Colon (tissue), 2 donors: ENCODE data around the gene EML3.
"Not testable (repeated sequence)": the region's sequence is repeated elsewhere in the genome, so short reads cannot be mapped to it uniquely, and the experiment has no call there.

Experiments
- FAIRE-seq: peaks from 2 replicates; lab custom pipeline; 2012; peaks lifted over from hg19 to GRCh38; lab: Jason Lieb, UNC
- donor health status: control.
- donor health status: control.

Gene EML3, protein sequence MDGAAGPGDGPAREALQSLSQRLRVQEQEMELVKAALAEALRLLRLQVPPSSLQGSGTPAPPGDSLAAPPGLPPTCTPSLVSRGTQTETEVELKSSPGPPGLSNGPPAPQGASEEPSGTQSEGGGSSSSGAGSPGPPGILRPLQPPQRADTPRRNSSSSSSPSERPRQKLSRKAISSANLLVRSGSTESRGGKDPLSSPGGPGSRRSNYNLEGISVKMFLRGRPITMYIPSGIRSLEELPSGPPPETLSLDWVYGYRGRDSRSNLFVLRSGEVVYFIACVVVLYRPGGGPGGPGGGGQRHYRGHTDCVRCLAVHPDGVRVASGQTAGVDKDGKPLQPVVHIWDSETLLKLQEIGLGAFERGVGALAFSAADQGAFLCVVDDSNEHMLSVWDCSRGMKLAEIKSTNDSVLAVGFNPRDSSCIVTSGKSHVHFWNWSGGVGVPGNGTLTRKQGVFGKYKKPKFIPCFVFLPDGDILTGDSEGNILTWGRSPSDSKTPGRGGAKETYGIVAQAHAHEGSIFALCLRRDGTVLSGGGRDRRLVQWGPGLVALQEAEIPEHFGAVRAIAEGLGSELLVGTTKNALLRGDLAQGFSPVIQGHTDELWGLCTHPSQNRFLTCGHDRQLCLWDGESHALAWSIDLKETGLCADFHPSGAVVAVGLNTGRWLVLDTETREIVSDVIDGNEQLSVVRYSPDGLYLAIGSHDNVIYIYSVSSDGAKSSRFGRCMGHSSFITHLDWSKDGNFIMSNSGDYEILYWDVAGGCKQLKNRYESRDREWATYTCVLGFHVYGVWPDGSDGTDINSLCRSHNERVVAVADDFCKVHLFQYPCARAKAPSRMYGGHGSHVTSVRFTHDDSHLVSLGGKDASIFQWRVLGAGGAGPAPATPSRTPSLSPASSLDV

DNA sequence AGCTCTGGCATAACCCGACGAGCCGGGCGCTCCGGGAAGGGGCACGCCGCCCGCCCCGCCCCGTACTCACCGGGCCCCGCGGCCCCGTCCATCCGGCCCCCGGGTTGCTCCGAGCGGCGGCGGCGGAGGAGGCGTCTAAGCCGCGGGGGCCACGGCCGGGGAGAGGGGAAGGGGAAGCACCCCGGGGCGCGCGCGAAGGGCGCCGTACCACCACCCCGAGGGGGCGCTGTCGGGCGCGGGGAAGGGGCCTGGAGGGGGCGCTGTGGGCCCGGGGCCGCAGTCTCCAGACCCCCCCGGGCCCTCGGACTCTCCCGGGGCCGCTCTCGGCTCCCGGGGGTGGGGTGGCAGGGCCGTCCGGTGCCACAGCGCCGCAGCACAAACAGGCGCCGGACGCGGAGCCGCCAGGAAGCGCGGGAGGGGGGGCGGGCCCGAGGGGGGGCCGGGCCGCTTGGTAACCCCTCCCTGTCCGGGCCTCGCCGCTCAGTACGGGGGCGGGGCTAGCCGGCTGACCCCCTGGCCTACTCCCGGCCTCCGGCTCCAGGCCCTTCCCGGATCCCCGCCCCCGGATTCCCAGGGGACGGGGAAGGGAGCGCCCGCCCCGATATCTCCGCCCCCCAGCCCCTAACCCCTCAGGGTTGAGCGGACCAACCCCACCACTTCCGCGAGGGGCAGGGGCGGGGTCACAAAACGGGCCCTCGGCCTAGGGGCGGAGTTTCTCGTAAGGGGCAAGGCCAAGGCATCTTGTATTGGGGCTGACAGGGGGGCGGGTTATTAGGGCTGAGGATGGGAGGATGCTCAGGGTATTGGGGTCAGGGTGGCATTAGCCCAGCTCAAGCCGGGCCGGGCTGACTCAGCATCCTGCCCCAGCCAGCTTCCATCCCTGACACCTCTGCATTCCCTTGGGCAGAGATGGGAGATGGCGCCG lies at the start of gene EML3, which contains the start of gene ROM1:
TSS of gene EML3 (minus strand) at position 410 of the 925 bp plus-strand sequence. CDS start at position 92, 318 bp downstream.
TSS of gene ROM1 (plus strand) at position 892 of the 925 bp plus-strand sequence. CDS start at position 917, 25 bp downstream.
- FAIRE-seq: no peak

DNA sequence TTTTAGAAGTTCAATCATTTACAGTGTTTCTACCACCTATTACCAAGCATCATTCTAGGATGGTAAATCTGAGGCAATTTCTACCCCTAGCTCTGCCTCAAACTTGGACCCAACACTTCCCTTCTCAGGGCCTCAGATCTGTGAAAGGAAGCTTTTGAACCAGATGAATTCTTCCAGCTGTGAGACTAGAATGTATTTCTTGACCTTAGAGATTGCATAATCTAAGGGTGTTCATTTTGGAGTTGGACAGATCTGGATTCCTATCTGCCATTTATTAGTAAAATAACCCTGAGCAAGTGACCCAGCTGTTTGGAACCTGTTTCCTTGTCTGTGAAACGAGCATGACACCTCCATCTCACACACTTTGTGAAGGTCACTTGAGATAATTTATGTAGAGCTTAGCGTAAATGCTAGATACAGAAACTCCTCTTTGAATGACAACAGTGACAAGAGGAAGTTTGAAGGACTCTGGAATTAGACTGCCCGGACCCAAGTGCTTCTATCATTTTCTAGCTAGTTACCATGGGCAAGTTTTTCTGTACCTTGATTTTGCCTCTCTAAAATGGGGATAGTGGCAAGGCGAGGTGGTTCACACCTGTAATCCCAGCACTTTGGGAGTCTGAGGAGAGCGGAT lies 44.3 kb upstream of the EML3 start:
- FAIRE-seq: no peak

DNA sequence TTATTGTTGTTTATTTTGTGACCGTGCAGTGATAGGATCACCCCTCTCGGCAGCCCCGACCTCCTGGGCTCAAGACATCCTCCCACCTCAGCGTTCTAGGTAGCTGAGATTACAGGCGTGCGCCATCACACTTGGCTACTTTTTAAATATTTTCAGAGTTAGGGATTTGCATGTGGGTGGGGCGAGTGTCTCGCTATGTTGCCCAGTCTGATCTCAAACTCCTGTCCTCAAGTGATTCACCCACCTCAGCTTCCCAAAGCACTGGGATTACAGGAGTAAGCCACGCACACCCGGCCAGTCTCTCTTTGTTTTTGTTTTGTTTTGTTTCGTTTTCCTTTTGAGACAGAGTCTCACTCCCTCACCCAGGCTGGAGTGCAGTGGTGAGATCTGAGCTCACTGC lies 41.7 kb upstream of the EML3 start:
- no peak for FAIRE-seq

DNA sequence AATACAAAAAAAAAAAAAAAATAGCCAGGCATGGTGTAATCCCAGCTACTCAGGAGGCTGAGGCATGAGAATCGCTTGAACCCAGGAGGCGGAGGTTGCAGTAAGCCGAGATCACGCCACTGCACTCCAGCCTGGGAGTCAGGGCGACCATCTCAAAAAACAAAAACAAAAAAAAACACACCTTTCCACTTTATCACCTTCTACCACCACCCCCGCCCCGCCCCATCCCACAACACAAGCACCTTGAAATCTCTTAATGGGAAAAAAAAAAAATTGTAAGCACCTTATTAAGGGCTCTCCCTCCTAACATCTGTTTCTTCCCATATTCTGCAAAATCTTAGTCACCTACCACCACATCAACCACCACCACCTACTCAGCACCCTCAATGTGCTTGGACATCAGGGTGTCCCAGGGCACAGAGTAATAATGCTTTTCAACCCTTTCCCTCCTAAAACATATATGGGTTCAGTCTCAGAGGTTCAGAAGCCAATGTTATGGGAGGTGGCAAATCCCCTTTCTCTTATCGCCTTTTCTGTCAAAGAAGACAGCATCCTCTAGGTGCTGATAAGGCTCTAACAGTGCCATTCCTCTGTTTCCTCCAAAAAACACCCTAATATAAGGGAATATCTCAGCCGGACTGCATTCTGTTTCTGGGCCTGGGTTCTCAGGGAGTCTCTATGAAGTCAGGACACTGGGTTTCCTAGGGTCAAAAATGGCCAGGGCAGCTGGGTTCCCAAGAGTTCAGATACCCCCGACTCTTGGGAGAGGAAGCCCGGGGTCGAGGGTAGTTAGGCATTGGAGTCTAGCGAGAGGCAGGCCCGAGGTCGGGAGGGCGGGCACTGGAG lies 39.8 kb upstream of the EML3 start:
- no peak for FAIRE-seq

DNA sequence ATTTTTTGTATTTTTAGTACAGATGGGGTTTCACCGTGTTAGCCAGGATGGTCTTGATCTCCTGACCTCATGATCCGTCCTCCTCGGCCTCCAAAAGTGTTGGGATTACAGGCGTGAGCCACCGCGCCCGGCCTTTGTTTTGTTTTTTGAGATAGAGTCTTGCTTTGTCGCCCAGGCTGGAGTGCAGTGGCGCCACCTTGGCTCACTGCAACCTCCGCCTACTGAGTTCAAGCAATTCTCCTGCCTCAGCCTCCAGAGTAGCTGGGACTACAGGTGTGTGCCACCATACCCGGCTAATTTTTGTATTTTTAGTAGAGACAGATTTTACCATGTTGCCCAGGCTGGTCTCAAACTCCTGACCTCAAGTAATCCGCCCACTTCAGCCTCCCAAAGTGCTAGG lies 37.7 kb upstream of the EML3 start:
- FAIRE-seq: not testable (repeated sequence)

DNA sequence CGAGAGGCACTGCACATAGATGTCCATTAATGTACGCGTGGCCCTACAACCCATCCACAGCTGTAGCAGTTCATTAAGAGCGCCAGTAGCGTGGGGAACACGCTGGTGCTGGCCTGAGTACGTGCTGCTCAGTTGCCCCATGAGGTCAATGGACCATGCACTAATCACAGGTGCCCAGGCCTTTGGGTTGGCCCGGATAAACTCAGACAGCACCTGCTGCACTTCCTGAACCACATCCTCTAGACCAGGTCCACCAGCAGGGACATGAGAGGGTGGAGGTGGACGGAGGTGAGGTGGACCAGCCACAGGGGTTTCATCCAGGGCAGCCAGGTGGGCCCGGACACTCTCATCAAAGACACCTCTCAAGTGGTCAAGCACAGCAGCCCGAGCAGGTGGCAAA lies 36.9 kb upstream of the EML3 start:
- no peak for FAIRE-seq

DNA sequence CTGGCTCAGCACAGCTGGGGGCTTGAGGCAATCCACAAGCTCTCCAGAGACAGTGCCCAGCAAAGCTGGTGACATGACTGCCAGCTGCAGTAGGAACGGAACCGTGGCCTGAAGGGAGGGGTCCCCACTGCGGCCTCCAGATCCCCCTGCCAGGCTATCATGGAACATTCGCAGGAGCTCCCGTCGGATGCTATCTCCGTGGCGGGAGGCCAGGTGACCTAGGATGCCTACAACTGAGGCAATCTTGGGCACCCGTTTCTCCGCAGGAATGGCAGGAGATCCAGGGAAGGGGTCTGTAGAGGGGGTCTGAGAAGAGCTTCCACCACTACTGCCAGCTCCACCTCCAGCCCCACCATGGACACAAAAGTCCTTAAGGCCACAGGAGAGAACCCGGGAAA lies 36.4 kb upstream of the EML3 start:
- no peak for FAIRE-seq

DNA sequence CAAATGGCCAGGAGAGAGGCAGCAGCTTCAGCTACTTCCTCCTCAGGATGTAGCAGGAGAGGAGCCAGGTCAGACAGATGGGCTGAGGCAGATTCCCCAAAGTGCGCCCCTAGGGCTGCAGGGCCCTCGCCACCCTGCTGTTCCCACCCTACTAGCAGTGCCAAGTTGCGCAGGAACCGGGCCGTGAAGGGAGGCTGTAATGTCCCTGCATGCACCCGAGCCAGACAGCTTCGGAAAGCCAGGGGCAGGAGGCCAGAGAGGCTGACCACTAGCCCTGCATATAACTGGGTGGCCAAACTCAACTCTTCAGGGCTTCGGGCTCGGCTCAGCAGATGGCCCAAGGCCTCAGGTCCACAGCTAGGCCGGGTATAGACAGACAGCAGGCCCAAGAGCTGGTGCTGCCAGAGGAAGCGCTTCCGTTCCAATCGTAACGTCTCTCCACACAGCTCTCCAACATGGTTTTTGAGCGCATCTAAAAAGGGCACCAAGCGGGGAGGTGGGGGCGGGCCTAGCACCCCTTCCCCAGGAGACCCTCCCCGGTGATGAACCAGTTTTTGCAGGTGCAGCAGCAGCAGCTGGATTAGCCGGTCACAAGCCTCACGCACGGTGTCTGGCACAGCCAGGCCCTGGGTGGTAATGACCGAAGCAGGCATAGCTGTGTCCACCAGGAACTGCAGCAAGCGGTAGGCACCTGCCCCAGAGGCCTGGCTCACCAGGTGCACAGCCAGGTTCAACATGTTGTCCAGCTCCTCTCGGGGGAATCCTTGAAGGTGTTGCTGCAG lies 35.8 kb upstream of the EML3 start:
- no peak for FAIRE-seq

DNA sequence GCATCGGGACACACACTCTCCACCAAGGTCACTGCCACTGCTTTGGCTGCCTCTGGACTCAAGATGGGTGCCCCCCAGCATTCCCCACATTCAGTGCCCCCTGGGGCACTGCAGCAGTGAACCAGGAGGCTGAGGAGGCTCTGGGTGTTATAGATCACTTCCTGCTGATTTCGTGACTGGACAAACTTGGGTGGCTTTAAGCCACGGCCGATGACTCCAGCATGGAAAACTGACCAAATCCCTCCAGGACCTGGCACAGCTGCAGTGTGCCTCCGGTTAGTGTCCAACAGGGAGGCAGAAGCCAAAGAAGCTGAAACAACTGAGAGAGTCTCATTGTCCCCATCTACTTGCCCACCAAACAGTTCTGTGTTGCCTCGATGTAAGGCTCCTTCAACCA lies 35.0 kb upstream of the EML3 start:
- FAIRE-seq: no peak

DNA sequence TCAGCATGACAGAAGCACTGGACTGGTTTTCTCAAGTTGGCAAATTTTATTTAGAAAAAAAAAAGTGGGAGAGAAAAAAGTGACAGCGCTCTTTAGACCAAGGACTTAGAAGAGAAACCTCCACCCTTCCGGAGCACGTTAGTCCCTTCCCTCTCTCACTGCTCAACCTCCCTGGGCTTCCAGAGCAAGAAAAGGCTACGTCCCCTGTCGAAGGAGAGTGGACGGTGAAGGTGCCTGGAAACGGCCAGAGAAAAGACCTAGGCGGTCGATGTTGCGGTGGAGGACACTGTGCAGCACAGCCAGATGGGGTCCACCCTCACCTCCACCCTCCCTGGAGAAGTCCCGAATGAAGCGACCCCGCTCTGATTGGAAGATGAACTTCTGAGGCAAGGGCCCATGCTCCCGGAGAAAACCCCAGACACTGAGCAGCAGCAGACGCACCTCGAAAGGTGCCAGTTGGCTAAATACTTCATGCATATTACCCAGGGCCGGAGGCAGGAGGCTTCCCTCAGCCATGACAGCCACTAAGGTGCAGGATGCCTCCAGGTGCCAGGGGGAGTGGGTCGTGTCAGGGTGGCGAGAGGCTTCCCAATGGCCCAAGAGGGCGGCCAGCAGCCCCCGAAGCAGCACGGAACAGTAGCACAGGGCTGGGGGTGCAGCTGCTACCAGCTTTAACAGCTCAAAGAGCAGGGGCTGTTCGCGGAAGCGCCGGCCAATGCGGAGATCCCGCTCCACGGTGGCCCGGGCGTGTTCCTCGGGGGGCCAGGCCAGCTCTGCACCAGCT lies 34.4 kb upstream of the EML3 start:
- FAIRE-seq: no peak

DNA sequence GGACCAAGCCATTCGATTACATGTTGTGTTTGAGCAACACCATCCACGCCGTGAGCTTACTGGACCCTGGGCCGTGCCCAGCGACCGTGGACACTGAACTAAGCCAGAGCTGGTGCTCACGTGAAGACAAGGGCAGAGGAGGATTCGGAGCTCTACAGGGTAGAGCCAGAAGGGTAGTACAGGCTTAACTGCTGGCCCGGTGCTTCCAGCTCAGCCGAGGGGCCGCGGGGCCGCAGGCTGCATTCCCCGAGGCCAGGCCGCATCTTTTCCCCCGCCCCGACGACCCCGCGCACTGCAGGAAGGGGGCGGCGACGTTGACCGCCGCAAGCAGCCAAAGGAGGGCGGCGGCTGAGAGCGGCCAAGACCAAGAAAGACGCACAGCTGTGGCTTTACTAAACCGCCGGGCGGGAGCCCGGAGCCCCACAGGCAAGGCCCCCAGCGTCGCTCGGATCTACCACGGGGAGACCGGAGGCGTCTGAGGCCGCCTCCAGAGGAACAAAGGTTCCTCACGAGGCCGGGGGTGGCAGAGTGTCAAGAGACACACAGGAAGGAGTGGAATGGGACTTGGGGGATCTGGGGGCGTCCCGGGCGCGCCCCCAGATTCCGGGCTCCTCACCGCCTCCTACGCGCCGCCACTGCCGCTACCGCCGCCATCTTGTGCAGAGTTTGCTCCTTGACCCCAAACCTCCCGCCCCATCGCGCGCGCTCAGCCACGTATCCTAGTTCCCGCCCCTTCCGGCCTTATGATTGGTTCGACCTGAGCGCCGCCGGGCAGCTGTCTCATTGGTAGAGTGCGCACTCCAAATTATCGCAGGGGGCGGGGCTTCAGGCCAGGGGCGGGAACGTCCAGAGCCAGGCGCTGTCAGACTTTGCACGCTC lies 33.6 kb upstream of the EML3 start, which contains the start of gene GANAB:
TSS of gene GANAB (minus strand) at position 668 of the 879 bp plus-strand sequence. CDS start at position 654, 14 bp downstream.
- peak; percentile 14 for FAIRE-seq

DNA sequence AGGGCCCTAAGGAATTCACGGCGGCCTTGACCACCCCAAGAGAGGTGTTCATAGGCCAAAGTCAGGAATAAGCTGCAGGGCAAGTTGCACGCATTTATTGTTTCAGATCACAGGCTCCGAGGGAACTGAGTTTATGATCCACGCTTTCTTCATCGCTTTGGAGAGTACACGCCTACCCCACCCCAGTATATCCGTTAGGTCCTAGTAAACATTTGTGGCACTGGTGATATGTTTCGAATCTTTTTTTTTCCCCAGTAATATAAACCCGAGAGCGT lies 33.0 kb upstream of the EML3 start:
- no peak for FAIRE-seq

DNA sequence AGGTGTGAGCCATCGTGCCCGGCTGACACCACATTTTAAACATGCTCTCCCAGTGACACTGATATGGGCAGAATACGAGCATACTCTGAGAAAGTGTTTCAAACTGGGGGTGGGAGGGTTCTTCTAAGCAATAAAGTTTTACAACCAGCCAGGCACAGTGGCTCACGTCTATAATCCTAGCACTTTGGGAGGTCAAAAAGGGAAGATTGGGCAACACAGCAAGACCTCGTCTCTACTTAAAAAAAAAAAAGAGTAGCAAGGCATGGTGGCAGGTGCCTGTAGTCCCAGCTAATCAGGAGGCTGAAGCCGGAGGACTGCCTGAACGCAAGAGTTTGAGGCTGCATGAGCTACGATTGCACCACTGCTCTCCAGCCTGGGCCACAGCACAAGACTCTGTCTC lies 31.6 kb upstream of the EML3 start:
- no peak for FAIRE-seq

DNA sequence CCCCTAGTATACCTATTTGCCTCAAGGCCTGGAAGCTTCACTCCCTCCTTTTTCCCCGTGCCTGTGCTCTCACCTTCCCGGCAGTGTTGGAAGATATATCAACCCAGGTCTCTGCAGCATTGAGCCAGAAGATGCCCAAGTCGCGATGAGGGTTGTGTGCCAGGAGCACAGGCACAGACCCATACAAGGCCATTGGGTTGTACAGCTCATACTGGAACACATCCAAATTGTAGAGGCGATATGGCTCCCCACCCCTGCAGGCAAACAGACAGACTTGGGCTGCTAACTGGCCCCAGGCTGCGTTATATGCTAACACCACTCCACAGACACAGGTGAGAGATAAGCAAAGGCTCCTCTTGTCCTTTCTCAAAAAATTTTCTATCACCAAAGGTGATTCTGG lies 19.9 kb upstream of the EML3 start:
- FAIRE-seq: no peak

DNA sequence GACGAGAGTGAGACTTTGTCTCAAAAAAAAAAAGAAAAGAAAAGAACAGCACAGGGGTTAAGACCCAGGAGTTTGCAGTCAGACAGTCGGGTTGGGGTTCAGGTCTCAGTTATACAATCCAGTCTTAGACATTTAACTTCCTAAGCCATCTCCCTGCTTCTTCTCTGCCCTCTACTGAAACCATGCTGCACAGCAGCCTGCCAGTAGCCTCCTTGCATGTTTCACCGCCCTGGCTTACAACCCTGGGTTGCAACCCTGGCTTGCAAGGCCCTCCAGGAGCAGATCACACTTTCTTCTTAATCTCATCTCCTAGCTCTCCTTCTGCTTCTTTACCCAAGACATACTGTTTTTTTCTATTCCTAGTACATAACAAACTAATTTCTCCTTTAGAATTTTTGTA lies 15.1 kb upstream of the EML3 start:
- FAIRE-seq: no peak

DNA sequence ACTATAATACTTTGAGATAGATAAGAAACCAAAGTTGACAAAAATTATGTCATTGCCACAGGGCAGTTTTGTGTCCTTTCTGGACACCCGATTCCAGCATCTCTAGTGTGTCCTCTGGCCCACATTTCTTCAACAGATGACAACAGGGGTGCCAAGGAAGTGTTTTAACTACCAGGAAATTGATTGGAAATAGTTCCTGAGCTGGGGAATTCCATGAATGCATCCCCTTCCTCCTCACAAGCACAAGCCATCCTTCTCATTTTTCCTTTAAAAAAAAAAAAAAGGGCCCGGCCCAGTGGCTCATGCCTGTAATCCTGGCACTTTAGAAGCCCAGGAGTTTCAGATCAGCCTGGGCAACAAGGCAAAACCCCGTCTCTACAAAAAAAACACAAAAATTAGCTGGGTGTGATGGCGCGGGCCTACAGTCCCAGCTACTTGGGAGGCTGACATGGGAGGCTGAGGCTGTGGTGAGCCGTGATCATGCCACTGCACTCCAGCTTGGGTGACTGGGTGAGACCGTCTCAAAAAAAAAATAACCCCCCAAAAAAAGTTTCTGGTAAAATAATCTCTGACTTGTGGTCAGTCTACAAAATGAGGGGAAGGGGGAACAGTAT lies 10.0 kb upstream of the EML3 start:
- no peak for FAIRE-seq
